ENCODE measurements around the gene BICD1.

BICD1 gene

DNA sequence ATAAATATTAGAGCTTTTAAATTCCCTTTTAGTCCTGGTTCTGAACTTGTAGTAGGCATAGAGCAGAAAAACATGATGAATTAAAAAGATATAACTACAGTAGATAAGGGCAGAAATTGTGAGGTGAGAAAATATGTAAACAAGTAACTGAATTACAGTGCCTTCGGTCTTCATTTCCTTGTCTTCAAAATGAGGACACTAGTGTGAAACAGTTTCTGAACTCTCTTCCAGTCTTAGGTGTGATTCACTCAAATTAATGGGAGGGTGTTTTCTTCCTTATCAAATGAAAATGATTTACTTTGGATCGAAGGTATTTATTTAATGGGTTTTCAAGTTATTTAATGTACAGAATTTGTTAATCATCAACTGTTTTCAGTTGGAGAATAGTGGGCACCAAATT is 294.2 kb downstream of the BICD1 start:
- intact Hi-C loops (cut with DNase I): no loop called here
- no peak for DNase-seq

DNA sequence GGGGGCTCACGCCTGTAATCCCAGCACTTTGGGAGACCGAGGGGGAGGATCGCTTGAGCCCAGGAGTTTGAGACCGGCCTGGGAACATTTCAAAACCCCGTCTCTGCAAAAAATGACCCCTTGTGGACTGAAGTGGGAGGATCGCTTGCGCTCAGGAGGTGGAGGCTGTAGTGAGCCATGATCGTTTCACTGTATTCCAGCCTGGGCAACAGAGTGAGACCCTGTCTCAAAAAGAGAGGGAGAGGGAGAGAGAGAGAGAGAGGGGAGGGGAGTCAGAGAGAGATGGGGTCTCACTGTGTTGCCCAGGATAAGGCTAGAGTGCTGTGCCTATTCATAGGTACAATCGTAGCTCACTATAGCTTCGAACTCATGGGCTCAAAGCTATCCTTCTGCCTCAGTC is 295.5 kb downstream of the BICD1 start:
- intact Hi-C loops (cut with DNase I): no loop called here
- no peak for DNase-seq

DNA sequence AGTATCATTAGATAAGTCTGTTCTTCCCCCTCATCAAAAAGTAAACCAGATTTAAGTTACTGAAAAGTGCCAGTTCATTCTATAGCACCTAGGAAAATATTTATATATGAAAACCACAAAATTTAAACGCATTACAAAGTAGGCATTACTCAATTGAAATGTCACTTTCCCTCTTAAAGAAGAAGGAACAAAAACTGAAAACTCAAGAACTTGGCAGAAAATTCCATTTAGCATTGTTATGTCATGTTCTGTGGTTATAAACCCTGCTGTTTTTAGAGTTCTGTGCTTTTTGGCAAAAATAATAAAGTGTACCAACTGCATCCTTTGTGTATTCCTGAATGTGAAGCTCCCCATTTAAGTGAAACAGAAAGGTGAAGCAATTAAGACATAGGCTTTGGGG is 296.3 kb downstream of the BICD1 start:
- no peak for DNase-seq
- intact Hi-C loops (cut with DNase I): no loop called here

DNA sequence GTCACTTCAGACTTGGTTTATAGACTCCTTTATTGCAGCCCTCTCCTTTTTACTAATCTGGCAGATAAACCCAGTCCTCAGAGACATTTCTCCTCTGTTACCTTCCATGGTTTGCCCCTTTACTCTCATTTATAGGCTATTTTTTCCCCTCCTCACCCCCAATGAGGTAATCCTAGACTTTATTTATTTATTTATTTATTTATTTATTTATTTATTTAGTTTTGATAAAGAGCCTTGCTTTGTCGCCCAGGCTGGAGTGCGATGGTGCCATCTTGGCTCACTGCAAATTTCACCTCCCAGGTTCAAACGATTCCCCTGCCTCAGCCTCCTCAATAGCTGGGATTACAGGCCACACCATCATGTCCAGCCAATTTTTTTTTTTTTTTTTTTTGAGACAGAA is 301.1 kb downstream of the BICD1 start:
- no peak for DNase-seq
- intact Hi-C loops (cut with DNase I): no loop called here

DNA sequence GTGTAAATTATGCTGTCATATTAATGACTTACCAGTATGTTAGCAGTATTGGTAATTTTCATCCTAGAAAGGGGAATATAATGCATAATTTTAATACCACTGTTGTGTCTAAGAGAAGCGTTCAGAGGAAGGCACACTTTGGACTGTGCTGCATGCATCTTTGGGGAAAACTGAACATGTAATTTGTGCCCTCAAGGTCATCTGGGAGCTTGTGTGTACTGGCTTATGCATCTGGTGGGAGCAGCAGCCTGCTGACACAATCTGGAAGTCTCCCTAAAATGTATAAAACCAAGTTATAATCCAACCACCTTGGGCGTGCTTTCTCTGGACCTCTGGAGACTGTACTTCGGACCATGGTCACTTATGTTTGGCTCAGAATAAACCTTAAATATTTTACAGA is 306.8 kb downstream of the BICD1 start:
- intact Hi-C loops (cut with DNase I): no loop called here
- DNase-seq: no peak

DNA sequence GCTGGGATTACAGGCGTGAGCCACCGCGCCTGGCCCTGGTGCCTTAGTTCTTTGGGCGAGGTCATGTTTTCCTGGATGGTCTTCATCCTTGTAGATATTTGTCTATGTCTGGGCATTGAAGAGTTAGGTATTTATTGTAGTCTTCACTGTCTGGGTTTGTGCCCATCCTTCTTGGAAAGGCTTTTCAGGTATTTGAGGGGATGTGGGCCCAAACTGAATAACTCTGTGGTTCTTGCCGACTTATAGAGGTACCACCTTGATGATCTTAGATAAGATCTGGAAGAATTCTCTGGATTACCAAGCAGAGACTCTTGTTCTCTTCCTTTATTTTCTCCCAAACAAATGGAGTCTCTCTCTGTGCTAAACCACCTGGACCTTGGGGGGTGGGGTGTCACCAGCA is 311.6 kb downstream of the BICD1 start:
- intact Hi-C loops (cut with DNase I): no loop called here
- no peak for DNase-seq

DNA sequence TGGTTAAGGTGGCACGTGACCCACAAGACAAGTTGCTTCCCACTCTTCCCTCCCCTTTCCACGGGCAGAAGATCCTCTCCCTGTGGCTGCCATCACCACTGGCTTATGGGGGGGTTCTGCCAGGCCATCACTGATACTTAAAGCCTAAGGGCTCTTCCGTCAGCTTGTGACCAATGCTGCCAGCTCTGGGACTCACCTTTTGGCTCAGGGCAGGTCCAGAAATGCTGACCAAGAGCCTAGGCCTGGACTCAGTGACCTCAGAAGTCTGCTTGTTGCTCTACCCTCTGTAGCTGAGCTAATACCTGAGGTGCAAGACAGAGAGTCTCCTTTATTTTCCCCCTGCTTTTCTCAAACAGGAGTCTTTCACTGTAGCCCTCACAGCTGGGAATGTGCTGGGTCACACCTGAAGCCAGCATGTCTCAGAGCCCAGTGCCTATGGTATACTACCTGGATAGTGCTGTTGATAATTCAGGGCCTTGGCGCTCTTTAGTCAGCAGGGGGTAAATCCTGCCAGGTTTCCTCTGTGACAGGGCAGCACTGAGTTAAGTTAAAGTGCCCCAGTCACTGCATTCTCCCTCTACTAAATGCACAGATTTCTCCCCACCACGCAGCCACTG is 312.4 kb downstream of the BICD1 start:
- intact Hi-C loops (cut with DNase I): no loop called here
- DNase-seq: no peak

DNA sequence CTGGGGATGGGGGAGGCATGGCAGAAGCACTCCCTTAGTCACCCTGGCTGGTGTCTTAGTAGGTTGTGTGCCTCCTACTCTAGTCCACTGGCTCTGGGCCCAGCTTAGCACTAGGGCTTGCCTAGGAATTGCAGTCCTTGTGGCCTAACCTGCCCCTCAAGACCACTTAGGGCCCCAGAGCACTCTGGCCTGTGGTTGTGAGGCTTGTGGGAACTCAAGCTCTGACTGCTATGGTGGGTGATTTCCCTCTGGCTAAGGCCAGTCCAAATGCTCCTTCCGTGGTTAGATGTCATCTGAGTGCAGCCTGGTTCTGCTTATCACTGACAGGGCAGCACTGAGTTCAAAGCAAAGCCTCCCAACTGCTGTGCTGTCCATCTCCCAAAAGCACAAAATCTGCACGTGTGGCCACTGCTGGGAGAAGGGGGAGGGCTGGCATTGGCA is 312.9 kb downstream of the BICD1 start:
- DNase-seq: no peak
- intact Hi-C loops (cut with DNase I): no loop called here

DNA sequence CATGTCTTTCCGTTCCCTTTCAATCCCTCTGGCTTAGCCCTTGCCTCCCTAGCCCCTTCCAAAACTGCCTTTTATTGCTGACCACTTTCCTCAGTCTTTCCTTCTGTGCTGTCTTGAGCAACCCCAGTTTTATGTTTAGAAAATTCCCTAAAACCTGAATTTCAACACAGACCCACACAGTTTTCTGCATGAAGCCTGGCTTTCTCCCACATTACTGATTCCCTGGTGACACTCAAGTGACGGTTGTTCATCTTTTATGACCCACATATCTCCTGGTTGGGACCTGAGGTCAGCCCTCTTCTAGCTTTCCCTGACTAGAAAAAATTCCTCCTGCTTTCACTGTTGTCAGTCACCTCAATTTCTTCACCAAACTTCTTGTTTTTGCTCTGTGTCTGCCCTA is 313.7 kb downstream of the BICD1 start:
- intact Hi-C loops (cut with DNase I): no loop called here
- no peak for DNase-seq

DNA sequence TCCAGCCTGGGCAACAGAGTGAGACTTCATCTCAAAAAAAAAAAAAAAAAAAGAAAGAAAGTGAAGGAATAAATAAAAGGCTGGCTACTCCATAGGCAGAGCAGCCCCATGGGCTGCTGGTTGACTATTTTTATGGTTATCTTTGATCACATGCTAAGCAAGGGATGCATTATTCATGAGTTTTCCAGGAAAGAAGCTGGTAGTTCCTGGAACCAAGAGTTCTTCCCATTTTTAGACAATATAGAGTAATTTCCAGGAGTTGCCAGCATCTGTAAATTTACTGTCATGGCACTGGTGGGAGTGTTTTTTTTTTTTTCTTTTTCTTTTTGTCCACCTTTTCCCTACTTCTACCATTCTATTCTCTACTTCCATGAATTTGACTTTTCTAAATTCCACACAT is 316.9 kb downstream of the BICD1 start:
- intact Hi-C loops (cut with DNase I): no loop called here
- DNase-seq: no peak

DNA sequence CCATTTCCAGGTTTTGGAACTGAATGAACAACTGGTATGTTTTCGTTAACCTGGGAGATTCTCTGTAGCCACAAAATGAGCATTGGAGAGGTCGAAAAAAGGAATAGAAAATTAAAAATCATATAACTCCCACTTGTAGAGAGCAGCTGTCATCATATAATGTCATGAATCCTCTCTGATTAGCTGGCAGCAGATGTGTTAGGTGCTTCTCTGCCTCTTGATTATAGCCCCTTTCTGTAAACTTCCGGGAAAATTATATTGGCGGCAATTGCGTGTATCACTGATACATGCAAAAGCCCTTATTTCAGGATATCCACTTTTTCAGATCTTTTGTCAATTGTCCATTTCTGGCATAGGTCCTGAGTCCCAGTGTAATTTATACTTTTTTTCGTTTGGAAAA is 324.4 kb downstream of the BICD1 start:
- DNase-seq: no peak
- intact Hi-C loops (cut with DNase I): no loop called here
